A549 (cell line): ENCODE measurements around the gene TNFAIP3. TPM values are rescaled to one million over a fixed set of nuclear protein-coding genes. Genes with fewer than 3 reads are reported as not detected.

Source experiments
- ATAC-seq, 2 experiments: fragments of 200-7000 bp in 1 of 2; fragments of >200 bp in 1 of 2; cut with Nextera tagmentation in 1 of 2; cut with Tn5 transposase in 1 of 2; 3 replicates each; pipeline versions ENCODE4 v1.8.0 to v1.9.1; 2018 to 2020; ENCODE audit warnings: mild to moderate bottlenecking in 1 of 2, moderate library complexity in 1 of 2
- CTCF ChIA-PET: fragments of 300-600 bp; sonication (Branson Sonifier 250); formaldehyde crosslinking; extraction: SDS; loops from one replicate; lab custom pipeline; 2021; ENCODE audit warnings: antibody characterized with exemption, inconsistent platforms; lab: Yijun Ruan, JAX
- POLR2A ChIA-PET: fragments of 350-600 bp; formaldehyde crosslinking; extraction: SDS; loops from one replicate; lab custom pipeline; 2021; ENCODE audit warnings: antibody characterized with exemption, inconsistent platforms; lab: Yijun Ruan, JAX
- DNase-seq, 2 experiments: peaks; one replicate each; pipeline versions ENCODE4 v3.0.0 to v3.0.0-alpha.2; 2011 to 2016; ENCODE audit warnings: low read depth in 1 of 2, low spot score in 1 of 2
- FAIRE-seq: peaks from 2 replicates; lab custom pipeline; 2011; peaks lifted over from hg19 to GRCh38; lab: Jason Lieb, UNC
- H3K27ac ChIP-seq, 2 experiments: fragments of >200 bp; sonication (Bioruptor Twin); formaldehyde crosslinking; 3 replicates each; pipeline ENCODE4 v1.5.1; 2016 to 2017
- H3K4me1 ChIP-seq: fragments of >200 bp; sonication (Bioruptor Twin); formaldehyde crosslinking; 3 replicates; pipeline ENCODE4 v1.6.1; 2016
- H3K4me2 ChIP-seq: fragments of >200 bp; sonication (Bioruptor Twin); formaldehyde crosslinking; 3 replicates; pipeline ENCODE4 v1.6.1; 2016
- H3K4me3 ChIP-seq: fragments of >200 bp; sonication (Bioruptor Twin); formaldehyde crosslinking; 3 replicates; pipeline ENCODE4 v1.5.1; 2016
- H3K9me3 ChIP-seq: fragments of >200 bp; sonication (Bioruptor Twin); formaldehyde crosslinking; 3 replicates; pipeline ENCODE4 v1.6.1; 2016
- BCL3 ChIP-seq: fragments of >200 bp; sonication (Bioruptor Twin); formaldehyde crosslinking; IDR thresholded peaks from 3 replicates; pipeline ENCODE4 v1.6.1; 2016
- E2F6 ChIP-seq: IDR thresholded peaks from 2 replicates; pipeline ENCODE4 v1.6.1; 2012; ENCODE audit warnings: low read depth, borderline replicate concordance
- EHMT2 ChIP-seq: fragments of 200-600 bp; sonication (generic); IDR thresholded peaks from 2 replicates; pipeline ENCODE4 v1.6.1; 2016; ENCODE audit warnings: antibody characterized with exemption, low read depth, mild to moderate bottlenecking, moderate library complexity
- EP300 ChIP-seq, 2 experiments: fragments of >200 bp; sonication (Bioruptor Twin); formaldehyde crosslinking; IDR thresholded peaks; 2 replicates in 1 of 2; 3 replicates in 1 of 2; pipeline ENCODE4 v1.6.1; 2016 to 2017
- ESRRA ChIP-seq: fragments of 150-350 bp; IDR thresholded peaks from 2 replicates; pipeline ENCODE4 v1.6.1; 2014; ENCODE audit warnings: mild to moderate bottlenecking, low read length, borderline replicate concordance
- FOSB ChIP-seq: fragments of 250-450 bp; sonication (Bioruptor Pico); IDR thresholded peaks from 2 replicates; pipeline ENCODE4 v1.5.0; 2020; ENCODE audit warnings: mild to moderate bottlenecking, moderate library complexity
- FOXS1 ChIP-seq: fragments of 250-450 bp; sonication (Bioruptor Pico); IDR thresholded peaks from 2 replicates; pipeline ENCODE4 v1.5.0; 2020; ENCODE audit warnings: mild to moderate bottlenecking, moderate library complexity
- GATA3 ChIP-seq: IDR thresholded peaks from 2 replicates; pipeline ENCODE4 v1.6.1; 2012; ENCODE audit warnings: borderline replicate concordance
- HDAC2 ChIP-seq: fragments of 200-600 bp; sonication (generic); IDR thresholded peaks from 2 replicates; pipeline ENCODE4 v1.6.1; 2016
- HOXB5 ChIP-seq: fragments of 250-450 bp; sonication (Bioruptor Pico); IDR thresholded peaks from 2 replicates; pipeline ENCODE4 v1.5.0; 2020; ENCODE audit warnings: mild to moderate bottlenecking, moderate library complexity
- KDM5A ChIP-seq: fragments of 200-600 bp; sonication (generic); IDR thresholded peaks from 2 replicates; pipeline ENCODE4 v1.6.1; 2016; ENCODE audit warnings: antibody characterized with exemption, mild to moderate bottlenecking
- MAFK ChIP-seq: fragments of 450-650 bp; IDR thresholded peaks from 2 replicates; pipeline ENCODE4 v1.6.1; 2014; ENCODE audit not compliant: partially characterized antibody
- MAX ChIP-seq: IDR thresholded peaks from 2 replicates; pipeline ENCODE4 v1.6.1; 2012
- MAZ ChIP-seq: fragments of 150-350 bp; IDR thresholded peaks from 2 replicates; pipeline ENCODE4 v1.6.1; 2014; ENCODE audit warnings: antibody characterized with exemption, low read depth, low read length, borderline replicate concordance
- NFE2L2 ChIP-seq: fragments of 150-350 bp; conservative IDR thresholded peaks from 2 replicates; pipeline ENCODE4 v1.6.1; 2014; ENCODE audit warnings: low read length
- POLR2AphosphoS2 ChIP-seq: conservative IDR thresholded peaks from 2 replicates; pipeline ENCODE4 v1.6.1; 2012; ENCODE audit warnings: low read length, improper control_type of control experiment, inconsistent platforms
- RARB ChIP-seq: fragments of 250-450 bp; sonication (Bioruptor Pico); IDR thresholded peaks from 2 replicates; pipeline ENCODE4 v1.8.0; 2021; ENCODE audit warnings: mild to moderate bottlenecking, moderate library complexity
- RCOR1 ChIP-seq: fragments of 150-350 bp; IDR thresholded peaks from 2 replicates; pipeline ENCODE4 v1.6.1; 2014; ENCODE audit warnings: antibody characterized with exemption, low read length, low read depth
- REST ChIP-seq: fragments of 200-600 bp; sonication (generic); IDR thresholded peaks from 2 replicates; pipeline ENCODE4 v1.6.1; 2016; ENCODE audit warnings: antibody characterized with exemption, mild to moderate bottlenecking, moderate library complexity
- TP53 ChIP-seq: fragments of 250-450 bp; sonication (Bioruptor Pico); IDR thresholded peaks from 2 replicates; pipeline ENCODE4 v1.5.0; 2021; ENCODE audit warnings: mild to moderate bottlenecking, moderate library complexity
- ZC3H11A ChIP-seq: fragments of 450-650 bp; IDR thresholded peaks from 2 replicates; pipeline ENCODE4 v1.6.1; 2014; ENCODE audit warnings: antibody characterized with exemption, mild to moderate bottlenecking
- ZSCAN20 ChIP-seq: fragments of 250-450 bp; sonication (Bioruptor Pico); IDR thresholded peaks from 2 replicates; pipeline ENCODE4 v1.8.0; 2022; ENCODE audit warnings: mild to moderate bottlenecking, moderate library complexity
- WGBS: methylation state at CpG from one replicate; pipeline ENCODE4 v1.1.6; 2017; ENCODE audit errors: missing lambda C conversion rate; 5-methylcytosine and 5-hydroxymethylcytosine counted together
- polyA plus RNA-seq, 4 experiments: library from polyadenylated mRNA; depleted of rRNA in 3 of 4; stranded (reverse); fragments of >200 nt; fragmentation: RNase III in 1 of 4; extraction: RNeasy Plus Mini Kit Qiagen cat#74134 plus additional on column Dnase treatment in 1 of 4; gene quantifications; 2 replicates in 3 of 4; 3 replicates in 1 of 4; pipeline ENCODE4 v1.2.3, GENCODE V29; 2011 to 2017
- TF ChIP-seq, protein P1 (sequence below): fragments of 450-650 bp; IDR thresholded peaks from 2 replicates; pipeline ENCODE4 v1.6.1; 2014; ENCODE audit warnings: antibody characterized with exemption
- TF ChIP-seq, protein P2 (sequence below): fragments of >200 bp; sonication (Bioruptor Twin); formaldehyde crosslinking; IDR thresholded peaks from 2 replicates; pipeline ENCODE4 v1.6.1; 2016
- TF ChIP-seq, protein P3 (sequence below): fragments of >200 bp; sonication (Bioruptor Twin); formaldehyde crosslinking; IDR thresholded peaks from 3 replicates; pipeline ENCODE4 v1.5.1; 2016

TNFAIP3 gene
- polyA plus RNA-seq, 2 of the 4 experiments (the other 2 are of a cell fraction), result 2.7 to 8.5 TPM

- no peak for TF ChIP-seq REST
- TF ChIP-seq GATA3, result no peak
- no peak for TF ChIP-seq MAFK
- no peak for TF ChIP-seq KDM5A
- no peak for TF ChIP-seq FOSB
These were observed 48.7 kb downstream of the TNFAIP3 start (continued) for GRCh38 chr6:137915790-137916189.

DNA sequence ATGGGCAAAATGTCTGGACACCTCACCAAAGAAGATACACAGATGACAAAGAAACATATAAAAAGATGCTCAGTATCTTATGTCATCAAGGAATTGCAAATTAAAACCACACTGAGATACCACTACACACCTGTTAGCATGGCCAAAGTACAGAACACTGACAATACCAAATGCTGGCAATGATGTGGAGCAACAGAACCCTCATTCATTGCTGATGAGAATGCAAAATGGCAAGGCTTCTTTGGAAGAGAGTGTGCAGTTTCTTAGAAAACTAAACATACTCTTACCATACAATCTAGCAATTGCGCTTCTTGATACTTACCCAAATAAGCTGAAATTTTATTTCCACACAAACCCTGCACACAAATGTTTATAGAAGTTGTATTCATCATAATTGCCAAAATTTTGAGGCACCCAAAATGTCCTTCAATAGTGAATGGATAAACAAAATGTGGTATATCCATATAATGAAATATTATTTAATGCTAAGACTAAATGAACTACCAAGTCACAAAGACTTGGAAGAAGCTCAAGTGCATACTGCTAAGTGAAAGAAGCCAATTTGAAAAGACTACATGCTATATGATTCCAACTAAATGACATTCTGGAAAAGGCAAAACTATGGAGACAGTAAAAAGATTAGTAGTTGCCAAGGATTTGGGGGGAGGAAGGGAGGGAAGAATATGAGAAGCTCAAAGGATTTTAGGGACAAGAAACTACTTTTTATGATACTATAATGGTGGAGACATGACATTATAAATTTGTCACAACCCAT, 50.7 kb downstream of the TNFAIP3 start:
- CTCF ChIA-PET, result interaction anchor here (0.9 kb wide), 1 partner anchor 27 kb away, joined by 4 read pairs; no protein-coding TSS in a partner anchor
- Histone ChIP-seq H3K27ac (no peak overlapping the region), H3K4me3 (no peak overlapping the region), H3K4me1 (no peaks in the 10 kb centered on the region)
- FAIRE-seq, result no peak
- TF ChIP-seq, protein P1, sequence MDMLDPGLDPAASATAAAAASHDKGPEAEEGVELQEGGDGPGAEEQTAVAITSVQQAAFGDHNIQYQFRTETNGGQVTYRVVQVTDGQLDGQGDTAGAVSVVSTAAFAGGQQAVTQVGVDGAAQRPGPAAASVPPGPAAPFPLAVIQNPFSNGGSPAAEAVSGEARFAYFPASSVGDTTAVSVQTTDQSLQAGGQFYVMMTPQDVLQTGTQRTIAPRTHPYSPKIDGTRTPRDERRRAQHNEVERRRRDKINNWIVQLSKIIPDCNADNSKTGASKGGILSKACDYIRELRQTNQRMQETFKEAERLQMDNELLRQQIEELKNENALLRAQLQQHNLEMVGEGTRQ, result no peak
- TF ChIP-seq POLR2AphosphoS2 (no peak), ZC3H11A (no peak), BCL3 (no peak), ZSCAN20 (no peak)
- TF ChIP-seq, all 56 proteins: peak for 0
- Histone ChIP-seq H3K4me2 (no peak overlapping the region), H3K9me3 (peaks cover 8% of the 10 kb centered on the region; the same call in 1 of the 3 replicates)
- ATAC-seq (no peak), DNase-seq (no peak)
- WGBS, result 87% methylated on average over 1 of the region's 1 CpG
- POLR2A ChIA-PET, result no interaction called here

- FAIRE-seq, result no peak
- ATAC-seq, result no peak
- H3K27ac ChIP-seq, result no peak overlapping the region
- no peaks in the 10 kb centered on the region for H3K4me1 ChIP-seq
- CTCF ChIA-PET, result no interaction called here
- H3K9me3 ChIP-seq, result peaks cover 2% of the 10 kb centered on the region; the same call in 1 of the 3 replicates
- H3K4me2 ChIP-seq, result no peak overlapping the region
- no peak overlapping the region for H3K4me3 ChIP-seq
- 72% methylated on average over 3 of the region's 3 CpGs for WGBS
- DNase-seq, result no peak
- POLR2A ChIA-PET, result no interaction called here
- no peak for TF ChIP-seq EP300 (IDR thresholded peaks at IDR 0.05)
- TF ChIP-seq RARB (CRISPR knock-in tag), result no peak
- no peak for TF ChIP-seq BCL3
- no peak for TF ChIP-seq HOXB5
- no peak for TF ChIP-seq MAX
- TF ChIP-seq KDM5A, result no peak
- TF ChIP-seq, protein P2, sequence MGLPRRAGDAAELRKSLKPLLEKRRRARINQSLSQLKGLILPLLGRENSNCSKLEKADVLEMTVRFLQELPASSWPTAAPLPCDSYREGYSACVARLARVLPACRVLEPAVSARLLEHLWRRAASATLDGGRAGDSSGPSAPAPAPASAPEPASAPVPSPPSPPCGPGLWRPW, result no peak
- no peak for TF ChIP-seq NFE2L2
- TF ChIP-seq, protein P3, sequence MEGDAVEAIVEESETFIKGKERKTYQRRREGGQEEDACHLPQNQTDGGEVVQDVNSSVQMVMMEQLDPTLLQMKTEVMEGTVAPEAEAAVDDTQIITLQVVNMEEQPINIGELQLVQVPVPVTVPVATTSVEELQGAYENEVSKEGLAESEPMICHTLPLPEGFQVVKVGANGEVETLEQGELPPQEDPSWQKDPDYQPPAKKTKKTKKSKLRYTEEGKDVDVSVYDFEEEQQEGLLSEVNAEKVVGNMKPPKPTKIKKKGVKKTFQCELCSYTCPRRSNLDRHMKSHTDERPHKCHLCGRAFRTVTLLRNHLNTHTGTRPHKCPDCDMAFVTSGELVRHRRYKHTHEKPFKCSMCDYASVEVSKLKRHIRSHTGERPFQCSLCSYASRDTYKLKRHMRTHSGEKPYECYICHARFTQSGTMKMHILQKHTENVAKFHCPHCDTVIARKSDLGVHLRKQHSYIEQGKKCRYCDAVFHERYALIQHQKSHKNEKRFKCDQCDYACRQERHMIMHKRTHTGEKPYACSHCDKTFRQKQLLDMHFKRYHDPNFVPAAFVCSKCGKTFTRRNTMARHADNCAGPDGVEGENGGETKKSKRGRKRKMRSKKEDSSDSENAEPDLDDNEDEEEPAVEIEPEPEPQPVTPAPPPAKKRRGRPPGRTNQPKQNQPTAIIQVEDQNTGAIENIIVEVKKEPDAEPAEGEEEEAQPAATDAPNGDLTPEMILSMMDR, result no peak
- no peak for TF ChIP-seq TP53 (CRISPR knock-in tag)
- TF ChIP-seq POLR2AphosphoS2, result no peak
- TF ChIP-seq FOXS1, result no peak
- TF ChIP-seq MAZ, result no peak
- no peak for TF ChIP-seq HDAC2
- TF ChIP-seq FOSB, result no peak
- TF ChIP-seq RCOR1, result no peak
- no peak for TF ChIP-seq E2F6
- TF ChIP-seq ESRRA, result no peak
- TF ChIP-seq EHMT2, result no peak
These were observed 52.4 kb downstream of the TNFAIP3 start for GRCh38 chr6:137919502-137919823.
